Transverse colon (tissue), 4 donors: ENCODE data around the gene DGCR2. TPM values are rescaled to one million over a fixed set of nuclear protein-coding genes. Genes with fewer than 3 reads are reported as not detected.
A peak's percentile ranks its signal among the peaks of the same experiment; 100 is the strongest.

Experiments
- DNase-seq: peaks from one replicate; pipeline ENCODE4 v3.0.0-alpha.2; 2019
- H3K27ac ChIP-seq, 4 donors: fragments of 200-600 bp; sonication (generic); 2 replicates each; pipeline ENCODE4 v1.5.1; 2016 to 2018; ENCODE audit warnings: inconsistent platforms in 4 of 4
- H3K27me3 ChIP-seq: fragments of 200-600 bp; sonication (generic); 2 replicates; pipeline ENCODE4 v1.5.1; 2017; ENCODE audit warnings: inconsistent platforms
- H3K36me3 ChIP-seq, 4 donors: fragments of 200-600 bp; sonication (generic); 2 replicates each; pipeline ENCODE4 v1.5.1; 2017 to 2019; ENCODE audit warnings: inconsistent platforms in 4 of 4
- H3K4me1 ChIP-seq, 4 donors: fragments of 200-600 bp; sonication (generic); 2 replicates each; pipeline ENCODE4 v1.5.1; 2017 to 2020; ENCODE audit warnings: inconsistent platforms in 4 of 4
- H3K4me3 ChIP-seq, 4 donors: fragments of 200-600 bp; sonication (generic); 1 replicate in 1 of 4; 2 replicates in 3 of 4; pipeline versions ENCODE4 v1.5.1 to v1.6.1; 2017 to 2019; ENCODE audit warnings: inconsistent platforms in 4 of 4
- H3K9me3 ChIP-seq, 2 donors: fragments of 200-600 bp; sonication (generic); 2 replicates each; pipeline ENCODE4 v1.5.1; 2017 to 2019; ENCODE audit warnings: inconsistent platforms in 2 of 2
- CTCF ChIP-seq, 5 experiments: fragments of 200-600 bp in 3 of 5; fragments of 450-650 bp in 2 of 5; sonication (generic) in 3 of 5; IDR thresholded peaks; 1 replicate in 2 of 5; 2 replicates in 3 of 5; pipeline ENCODE4 v1.5.1; 2016 to 2017; ENCODE audit warnings: antibody characterized with exemption in 5 of 5, inconsistent platforms in 3 of 5, mild to moderate bottlenecking in 2 of 5, moderate library complexity in 1 of 5
- EP300 ChIP-seq: sonication (generic); formaldehyde crosslinking; IDR thresholded peaks from one replicate; pipeline ENCODE4 v1.6.1; 2017; ENCODE audit warnings: antibody characterized with exemption, low read depth
- POLR2A ChIP-seq: fragments of 450-650 bp; IDR thresholded peaks from one replicate; pipeline ENCODE4 v1.6.1; 2016; ENCODE audit warnings: antibody characterized with exemption, mild to moderate bottlenecking, moderate library complexity
- POLR2AphosphoS5 ChIP-seq, 3 donors: sonication (generic); formaldehyde crosslinking; IDR thresholded peaks; one replicate each; pipeline ENCODE4 v1.6.1; 2016; ENCODE audit warnings: antibody characterized with exemption in 3 of 3
- WGBS, 2 donors: methylation state at CpG; one replicate each; pipeline ENCODE4 v1.1.5; 2018; ENCODE audit warnings: low coverage in 1 of 2; 5-methylcytosine and 5-hydroxymethylcytosine counted together
- in situ Hi-C, 4 donors: fragments of 200-750 bp; cut with MboI; loops; one replicate each; pipeline versions ENCODE4 v1.15.0 to v1.15.1; 2017; ENCODE audit warnings: low sequenced_read_pairs in 3 of 4, low pct_ligation_motif_present in 1 of 4, low pct_unique_long_range_greater_than_20kb in 1 of 4
- intact Hi-C: fragments of 100-400 bp; cut with DNase I; formaldehyde crosslinking; loops from one replicate; pipeline ENCODE4 v1.15.1; 2023; ENCODE audit warnings: low total_unique reads
- total RNA-seq, 4 donors: library from RNA; depleted of rRNA; stranded (reverse); fragments of >200 nt; gene quantifications; one replicate each; pipeline ENCODE4 v1.1.0, GENCODE V29; 2016

The DGCR2 gene, protein sequence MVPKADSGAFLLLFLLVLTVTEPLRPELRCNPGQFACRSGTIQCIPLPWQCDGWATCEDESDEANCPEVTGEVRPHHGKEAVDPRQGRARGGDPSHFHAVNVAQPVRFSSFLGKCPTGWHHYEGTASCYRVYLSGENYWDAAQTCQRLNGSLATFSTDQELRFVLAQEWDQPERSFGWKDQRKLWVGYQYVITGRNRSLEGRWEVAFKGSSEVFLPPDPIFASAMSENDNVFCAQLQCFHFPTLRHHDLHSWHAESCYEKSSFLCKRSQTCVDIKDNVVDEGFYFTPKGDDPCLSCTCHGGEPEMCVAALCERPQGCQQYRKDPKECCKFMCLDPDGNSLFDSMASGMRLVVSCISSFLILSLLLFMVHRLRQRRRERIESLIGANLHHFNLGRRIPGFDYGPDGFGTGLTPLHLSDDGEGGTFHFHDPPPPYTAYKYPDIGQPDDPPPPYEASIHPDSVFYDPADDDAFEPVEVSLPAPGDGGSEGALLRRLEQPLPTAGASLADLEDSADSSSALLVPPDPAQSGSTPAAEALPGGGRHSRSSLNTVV
- total RNA-seq: 100 to 1,000 TPM in 1 of 4 donors, 10 to 100 TPM in 3; 71.6 to 106 (median 94.3) TPM

DNA sequence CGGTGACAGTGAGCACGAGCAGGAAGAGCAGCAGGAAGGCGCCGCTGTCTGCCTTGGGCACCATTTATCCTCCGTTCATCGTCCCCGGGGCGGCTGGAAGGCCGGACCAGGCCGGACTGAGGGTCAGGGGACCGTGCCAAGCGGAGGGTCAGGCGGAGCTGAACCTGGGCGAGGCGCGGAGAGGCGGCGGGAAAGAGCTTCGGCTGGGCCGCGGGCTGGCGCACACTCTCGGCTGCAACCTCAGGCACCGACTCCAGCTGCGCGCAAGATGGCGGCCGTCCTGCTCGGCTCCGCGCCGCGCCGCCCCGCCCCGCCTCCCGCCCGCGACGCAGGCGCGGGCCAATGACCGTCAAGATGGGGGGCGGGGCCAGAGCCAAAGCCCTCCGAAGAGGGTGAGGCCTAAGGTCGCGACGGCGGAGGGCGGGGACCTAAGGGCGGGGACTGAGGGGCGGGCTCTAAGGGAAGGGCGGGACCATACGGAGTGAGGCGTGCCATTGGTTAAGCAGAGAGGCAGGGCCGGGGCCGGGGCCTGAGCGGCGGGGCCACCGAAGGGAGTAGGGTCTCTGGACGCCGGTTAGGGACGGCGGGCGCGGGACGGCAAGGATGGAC is at the start of gene DGCR2:
Gene DGCR2 (minus strand): TSS at position 270 of the 609 bp plus-strand sequence. CDS start 206 bp downstream, at position 64.
- no peaks in the 10 kb centered on the region for H3K36me3 ChIP-seq
- in situ Hi-C loops (no loop called here), intact Hi-C loops (no loop called here)
- peak; percentile 98 for DNase-seq
- peaks cover 17 to 44% (median 39%) of the 10 kb centered on the region in 4 donors for H3K4me1 ChIP-seq
- peak within 1 kb of the TSS; percentile 94 to 97 (median 96) for H3K27ac ChIP-seq
- H3K27me3 ChIP-seq: no peaks in the 10 kb centered on the region
- TF ChIP-seq EP300 (no peak), CTCF (IDR thresholded peaks at IDR 0.05) (no peak), POLR2AphosphoS5 (IDR thresholded peaks at IDR 0.05) (peak; percentile 85 to 93 (median 89)), POLR2A (peak; percentile 82)
- peak within 1 kb of the TSS; percentile 62 to 93 (median 70) for H3K4me3 ChIP-seq
- no peaks in the 10 kb centered on the region for H3K9me3 ChIP-seq
- WGBS, 2 donors: 2% methylated on average over 16 of the region's 67 CpGs; no CpG with 5 or more reads in 1 of the 2 donors

- H3K36me3 ChIP-seq: no peaks in the 10 kb centered on the region
- H3K4me1 ChIP-seq: peaks cover 23 to 42% (median 39%) of the 10 kb centered on the region in 4 donors
- in situ Hi-C loops (no loop called here), intact Hi-C loops (no loop called here)
- no peaks in the 10 kb centered on the region for H3K9me3 ChIP-seq
- WGBS, 2 donors: 35% methylated on average over 7 of the region's 7 CpGs; no CpG with 5 or more reads in 1 of the 2 donors
- no peak overlapping the region for H3K27ac ChIP-seq
- DNase-seq: no peak
- H3K4me3 ChIP-seq: no peak overlapping the region
- H3K27me3 ChIP-seq: peaks cover 54% of the 10 kb centered on the region
- TF ChIP-seq CTCF (IDR thresholded peaks at IDR 0.05): no peak
- no peak for TF ChIP-seq EP300
- no peak for TF ChIP-seq POLR2AphosphoS5 (IDR thresholded peaks at IDR 0.05)
- no peak for TF ChIP-seq POLR2A
Measured at GRCh38 chr22:19169947-19170318, 47.7 kb upstream of the DGCR2 start.

GRCh38 chr22:19169002-19169946 is 47.1 kb upstream of the DGCR2 start:
- Histone ChIP-seq H3K4me1 (peaks cover 23 to 38% (median 36%) of the 10 kb centered on the region in 4 donors), H3K9me3 (no peaks in the 10 kb centered on the region), H3K36me3 (no peaks in the 10 kb centered on the region), H3K27ac (no peak overlapping the region), H3K27me3 (peaks cover 61% of the 10 kb centered on the region), H3K4me3 (peak overlapping the region in 2 of 4 donors; percentile 23 to 32)
- no peak for DNase-seq
- in situ Hi-C loops (no loop called here), intact Hi-C loops (no loop called here)
- TF ChIP-seq POLR2A (no peak), EP300 (no peak), POLR2AphosphoS5 (IDR thresholded peaks at IDR 0.05) (no peak), CTCF (IDR thresholded peaks at IDR 0.05) (no peak)
- 9% methylated on average over 51 of the region's 58 CpGs; no CpG with 5 or more reads in 1 of the 2 donors for WGBS, 2 donors
